Keratinocyte (primary cell): ENCODE data around the gene LOXHD1.

Experiments
- EZH2 ChIP-seq: IDR thresholded peaks from one replicate; pipeline ENCODE4 v1.6.1; 2012; ENCODE audit warnings: inconsistent platforms, mild to moderate bottlenecking, low read length, moderate library complexity
- TF ChIP-seq, protein P1 (sequence below), 3 experiments: IDR thresholded peaks in 1 of 3; conservative IDR thresholded peaks in 1 of 3; optimal IDR thresholded peaks in 1 of 3; 2 replicates in 2 of 3; 3 replicates in 1 of 3; pipeline versions ENCODE3 to v1.5.1; 2011; ENCODE audit warnings: low read length in 3 of 3, mild to moderate bottlenecking in 3 of 3, moderate library complexity in 2 of 3, control low read depth in 1 of 3, inconsistent platforms in 1 of 3; ENCODE audit not compliant: insufficient read depth in 2 of 3; ENCODE audit errors: extremely low read depth in 1 of 3

DNA sequence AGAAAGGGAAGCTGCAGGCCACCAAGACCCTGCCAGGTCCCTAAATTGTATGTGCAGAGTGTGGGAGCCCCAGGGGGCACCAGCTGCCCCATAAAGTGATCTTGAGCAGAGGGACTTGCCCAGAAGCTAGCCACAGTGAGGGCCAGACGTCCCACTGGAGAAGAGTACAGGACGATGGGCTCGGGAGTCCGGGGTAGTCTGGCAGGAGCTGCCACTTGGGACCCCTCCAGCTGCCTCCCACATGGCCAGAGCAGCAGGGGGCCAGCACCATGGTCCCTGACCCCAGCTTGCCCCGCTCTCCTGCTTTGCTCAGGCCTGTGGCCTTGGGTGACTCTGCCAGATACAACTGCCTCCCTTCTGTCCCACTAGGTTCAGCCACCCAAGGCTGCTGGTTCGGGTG lies 11.7 kb upstream of the LOXHD1 start:
- TF ChIP-seq, protein P1, sequence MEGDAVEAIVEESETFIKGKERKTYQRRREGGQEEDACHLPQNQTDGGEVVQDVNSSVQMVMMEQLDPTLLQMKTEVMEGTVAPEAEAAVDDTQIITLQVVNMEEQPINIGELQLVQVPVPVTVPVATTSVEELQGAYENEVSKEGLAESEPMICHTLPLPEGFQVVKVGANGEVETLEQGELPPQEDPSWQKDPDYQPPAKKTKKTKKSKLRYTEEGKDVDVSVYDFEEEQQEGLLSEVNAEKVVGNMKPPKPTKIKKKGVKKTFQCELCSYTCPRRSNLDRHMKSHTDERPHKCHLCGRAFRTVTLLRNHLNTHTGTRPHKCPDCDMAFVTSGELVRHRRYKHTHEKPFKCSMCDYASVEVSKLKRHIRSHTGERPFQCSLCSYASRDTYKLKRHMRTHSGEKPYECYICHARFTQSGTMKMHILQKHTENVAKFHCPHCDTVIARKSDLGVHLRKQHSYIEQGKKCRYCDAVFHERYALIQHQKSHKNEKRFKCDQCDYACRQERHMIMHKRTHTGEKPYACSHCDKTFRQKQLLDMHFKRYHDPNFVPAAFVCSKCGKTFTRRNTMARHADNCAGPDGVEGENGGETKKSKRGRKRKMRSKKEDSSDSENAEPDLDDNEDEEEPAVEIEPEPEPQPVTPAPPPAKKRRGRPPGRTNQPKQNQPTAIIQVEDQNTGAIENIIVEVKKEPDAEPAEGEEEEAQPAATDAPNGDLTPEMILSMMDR (optimal IDR thresholded peaks at IDR 0.05 in 1 of 3, IDR thresholded peaks at IDR 0.05 in 1 of 3, conservative IDR thresholded peaks at IDR 0.05 in 1 of 3; ENCODE audit: extremely low read depth in 1 of 3, insufficient read depth in 2 of 3, low read length in 3 of 3) = no peak
- no peak for TF ChIP-seq EZH2
